GM08714 (cell line): ENCODE results near the gene PODXL.
"Not testable (repeated sequence)": the region's sequence is repeated elsewhere in the genome, so short reads cannot be mapped to it uniquely, and the experiment has no call there.

Experiments used
- H3K4me3 ChIP-seq: fragments of 200-500 bp; sonication (Bioruptor generic); 2 replicates; pipeline ENCODE4 v1.5.1; 2014; ENCODE audit warnings: mild to moderate bottlenecking, low read length, inconsistent platforms
- ZNF274 ChIP-seq: IDR thresholded peaks from 2 replicates; pipeline ENCODE4 v1.6.1; 2012; ENCODE audit warnings: mild to moderate bottlenecking, low read depth, low read length

The PODXL gene

DNA sequence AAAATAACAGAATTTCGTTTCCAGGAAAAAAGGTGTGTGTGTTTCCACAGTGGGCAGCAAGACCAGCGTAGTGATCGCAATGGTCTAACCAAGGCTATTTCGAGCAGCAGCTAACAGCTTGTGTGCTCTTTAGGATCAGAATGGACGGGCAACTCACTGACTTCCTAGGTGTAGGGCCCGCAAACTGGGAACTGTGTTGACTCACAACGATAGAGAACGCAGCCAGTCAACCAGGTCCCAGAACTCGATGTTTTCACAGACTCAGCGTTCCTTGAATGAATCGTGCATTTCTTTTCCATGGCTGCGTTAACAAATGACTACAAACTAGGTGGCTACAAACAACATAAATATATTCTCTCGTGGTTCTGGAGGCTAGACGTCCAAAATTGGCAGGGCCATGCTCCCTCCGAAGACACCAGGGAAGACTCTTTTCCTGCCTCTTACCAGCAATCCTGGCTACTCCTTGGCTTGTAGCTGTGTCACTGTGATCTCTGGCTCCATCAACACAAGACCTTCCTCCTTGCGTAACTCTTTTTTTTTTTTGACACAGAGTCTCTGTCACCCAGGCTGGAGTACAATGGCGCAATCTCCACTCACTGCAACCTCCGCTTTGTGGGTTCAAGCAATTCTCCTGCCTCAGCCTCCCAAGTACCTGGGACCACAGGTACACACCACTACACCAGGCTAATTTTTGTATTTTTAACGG is 39.1 kb downstream of the PODXL start:
- no peak overlapping the region for H3K4me3 ChIP-seq
- no peak for TF ChIP-seq ZNF274

DNA sequence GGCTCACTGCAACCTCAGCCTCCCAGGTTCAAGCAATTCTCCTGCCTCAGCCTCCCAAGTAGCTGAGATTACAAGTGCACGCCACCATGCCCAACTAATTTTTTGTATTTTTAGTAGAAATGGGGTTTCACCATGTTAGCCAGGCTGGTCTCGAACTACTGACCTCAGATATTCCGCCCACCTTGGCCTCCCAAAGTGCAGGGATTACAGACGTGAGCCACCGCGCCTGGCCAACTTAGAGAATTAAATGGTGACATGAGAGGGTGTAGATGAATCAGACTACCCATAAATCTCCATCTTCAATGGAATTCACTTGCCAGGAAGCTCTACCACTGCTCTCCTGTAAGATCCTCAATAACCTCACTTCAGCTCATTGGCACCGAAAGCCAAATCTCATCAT is 41.0 kb downstream of the PODXL start:
- H3K4me3 ChIP-seq = not testable (repeated sequence)

DNA sequence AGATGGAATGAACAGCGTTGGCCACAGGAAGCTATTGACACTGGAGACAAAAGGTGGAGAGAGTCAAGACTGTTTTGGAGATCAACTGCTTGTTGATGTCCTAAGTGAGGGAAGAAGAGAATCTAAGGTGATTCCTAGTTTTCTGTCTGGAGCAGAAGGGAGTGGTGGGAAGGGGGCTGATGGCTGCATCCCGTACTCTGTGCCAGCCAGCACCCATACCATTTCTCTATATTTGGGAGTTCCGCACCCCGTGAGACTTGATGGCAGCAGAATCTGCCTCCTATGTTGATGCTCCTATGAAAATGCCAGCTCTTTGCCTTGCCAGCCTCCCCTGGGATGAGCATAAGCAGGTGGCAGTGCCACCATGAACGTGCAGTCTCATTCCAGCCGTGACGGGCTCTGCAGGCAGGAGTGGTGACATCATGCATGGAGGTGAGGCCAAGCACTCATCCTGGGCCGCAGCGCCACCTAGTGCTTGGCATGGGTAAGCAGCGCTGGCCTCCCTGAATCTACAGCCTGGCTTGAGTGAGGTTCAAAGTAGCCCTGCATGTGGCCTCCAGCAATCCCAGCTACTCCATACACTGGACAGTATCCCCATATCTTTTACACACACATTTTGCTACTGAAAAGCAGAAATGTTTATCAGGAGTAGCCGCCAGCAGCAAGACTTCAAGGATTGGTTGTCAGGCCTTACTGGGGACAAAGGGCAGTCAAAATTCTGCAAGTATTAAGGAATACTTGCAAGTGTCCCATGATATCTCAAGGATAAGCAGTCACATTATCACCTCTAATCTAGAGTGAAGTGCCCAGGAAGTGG is 43.0 kb downstream of the PODXL start:
- no peak overlapping the region for H3K4me3 ChIP-seq
- TF ChIP-seq ZNF274 = no peak

DNA sequence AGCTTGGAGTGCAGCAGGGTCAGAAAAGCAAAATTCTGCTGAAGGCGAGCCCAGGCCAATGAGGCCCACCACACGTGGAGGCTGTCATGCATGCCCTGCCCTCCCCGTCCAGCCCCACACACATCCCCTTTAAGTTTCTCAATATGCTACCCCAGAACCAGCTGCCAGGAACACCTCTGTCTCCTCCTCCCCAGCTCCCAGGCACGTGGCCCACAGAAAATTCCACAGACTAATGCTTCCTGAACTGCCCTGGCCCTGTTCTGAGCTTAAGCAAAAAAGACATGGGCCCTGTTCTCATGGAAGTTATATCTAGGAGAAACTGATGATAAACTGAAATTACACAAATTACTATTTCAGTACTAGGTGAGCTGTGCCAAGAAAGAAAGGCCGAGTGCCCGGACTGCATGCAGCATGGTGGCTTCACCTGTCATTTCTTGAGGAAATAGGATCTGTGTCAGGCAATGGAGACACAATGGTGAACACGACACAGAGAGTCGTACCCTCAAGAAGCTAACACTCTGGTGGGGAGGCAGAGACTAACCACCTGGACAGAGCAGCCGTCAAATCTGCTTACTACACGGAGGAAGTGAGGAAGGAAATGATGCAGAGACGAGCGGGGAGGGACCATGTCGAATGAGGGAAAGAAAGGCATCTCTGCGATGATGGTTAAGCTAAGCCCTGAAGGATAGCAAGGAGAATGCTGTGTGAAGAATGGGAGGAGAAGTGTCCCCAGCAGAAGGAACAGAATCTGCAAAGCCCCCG is 44.5 kb downstream of the PODXL start:
- no peak for TF ChIP-seq ZNF274
- no peak overlapping the region for H3K4me3 ChIP-seq

GRCh38 chr7:131511071-131511470 is 45.4 kb downstream of the PODXL start:
- no peak for TF ChIP-seq ZNF274
- no peak overlapping the region for H3K4me3 ChIP-seq

DNA sequence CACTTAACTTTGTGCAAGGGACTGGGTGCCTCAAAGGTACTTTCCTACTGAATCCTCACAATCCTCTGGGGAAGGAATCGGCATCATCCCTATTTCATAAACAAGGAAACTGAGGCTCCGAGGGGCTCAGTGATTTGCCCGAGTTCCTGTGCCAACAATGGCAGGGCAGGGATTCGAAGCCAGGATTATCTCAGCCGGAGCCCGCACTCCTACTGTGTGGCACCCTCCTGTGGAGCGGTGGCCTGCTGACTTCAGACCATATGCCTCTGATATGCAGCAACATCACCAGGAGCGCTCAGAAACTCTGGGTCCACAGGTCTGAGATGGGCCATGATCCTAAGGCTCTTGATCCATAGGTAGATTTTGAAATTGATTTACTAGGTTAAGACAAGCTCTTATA is 46.6 kb downstream of the PODXL start:
- H3K4me3 ChIP-seq = no peak overlapping the region
- no peak for TF ChIP-seq ZNF274

DNA sequence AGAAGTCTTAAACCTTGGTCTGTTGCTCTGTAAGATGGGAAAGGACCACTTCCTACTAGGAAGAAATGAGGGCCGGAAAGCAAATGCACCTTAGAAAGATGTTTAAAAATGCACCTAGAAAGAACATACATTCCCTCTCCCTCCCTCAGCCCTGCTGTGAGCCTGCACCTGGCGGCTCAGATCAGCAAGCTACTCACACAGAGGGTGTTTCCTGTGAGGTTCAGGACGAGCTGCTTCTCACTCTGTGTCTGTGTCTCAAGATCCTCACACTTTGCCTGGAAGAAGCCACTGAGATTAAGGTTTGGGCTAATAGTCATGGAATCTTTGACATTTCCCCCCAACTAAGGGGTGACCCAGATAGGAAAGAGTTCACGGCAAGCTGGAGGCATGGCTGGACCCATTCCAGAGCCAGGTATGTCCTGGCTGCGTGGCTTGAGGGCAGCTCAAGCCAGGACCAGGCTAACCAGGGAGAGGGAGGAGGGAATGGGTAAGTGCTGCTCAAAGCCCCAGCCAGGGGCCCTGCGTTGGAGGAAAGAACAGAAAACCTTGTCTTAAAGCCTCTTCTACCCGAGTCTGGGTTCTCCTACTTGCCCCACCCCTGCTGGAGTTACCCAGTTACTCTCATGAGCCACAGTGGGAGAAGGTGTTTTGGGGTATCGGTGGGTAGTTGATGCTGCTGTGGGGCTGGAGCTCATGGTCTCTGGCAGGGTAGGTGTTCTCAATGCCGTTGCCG is 47.5 kb downstream of the PODXL start:
- H3K4me3 ChIP-seq = no peak overlapping the region
- no peak for TF ChIP-seq ZNF274

DNA sequence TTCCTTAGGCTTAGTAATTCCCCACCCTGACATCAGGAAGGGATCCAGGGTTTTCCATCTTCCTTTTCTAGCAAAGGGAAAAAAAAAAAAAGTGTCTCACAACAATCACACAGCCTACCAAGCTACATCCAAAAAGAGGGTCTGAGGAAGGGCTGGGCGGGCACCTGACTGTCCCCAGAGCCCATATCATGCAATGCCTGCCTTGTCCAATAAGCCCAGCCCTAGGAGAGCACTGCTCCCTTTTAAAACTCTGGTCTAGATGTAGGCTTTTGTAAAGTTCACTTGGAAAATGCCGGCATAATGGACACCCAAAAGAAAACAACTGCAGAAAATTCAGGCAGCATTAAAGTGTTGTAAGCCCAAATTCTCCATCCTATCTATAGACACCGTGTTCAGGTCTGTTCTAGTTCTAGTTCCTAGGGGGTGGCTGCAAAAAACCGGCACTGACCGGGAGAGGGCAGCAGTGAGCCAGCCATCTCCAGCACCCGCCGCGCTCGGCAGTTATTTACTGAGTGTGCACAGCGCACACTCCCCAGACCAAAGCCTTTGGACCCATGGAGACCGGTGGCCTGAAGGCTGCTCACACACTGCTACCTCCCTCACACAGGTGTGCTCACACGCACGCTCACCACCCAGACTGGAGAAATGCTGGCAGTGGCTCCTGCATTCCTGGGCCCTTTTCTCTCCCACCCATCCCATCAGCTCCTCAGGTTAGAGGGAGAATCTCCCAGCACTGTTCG is 48.7 kb downstream of the PODXL start:
- TF ChIP-seq ZNF274 = no peak
- no peak overlapping the region for H3K4me3 ChIP-seq

DNA sequence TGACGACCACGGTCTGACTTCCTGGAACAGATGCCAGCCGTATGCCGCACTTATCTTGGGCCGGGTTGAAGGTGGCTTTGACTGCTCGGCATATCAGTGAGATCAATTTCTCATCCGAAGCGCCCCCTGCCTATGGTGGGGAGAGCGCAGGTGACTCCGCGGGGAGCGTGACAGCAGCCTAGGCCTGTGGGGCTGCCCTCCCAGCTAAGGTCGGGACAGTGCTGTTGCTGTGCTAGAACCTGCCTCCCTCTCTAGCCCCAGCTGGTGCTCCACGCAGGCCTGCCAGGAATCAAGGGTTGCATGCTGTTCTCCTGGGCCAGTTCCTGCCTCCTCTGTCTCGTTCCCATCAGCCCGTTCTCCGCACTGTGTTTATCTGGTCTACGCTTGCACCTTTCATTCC is 49.8 kb downstream of the PODXL start:
- TF ChIP-seq ZNF274 = no peak
- no peak overlapping the region for H3K4me3 ChIP-seq

GRCh38 chr7:131505636-131506557 is 50.5 kb downstream of the PODXL start:
- no peak for TF ChIP-seq ZNF274
- no peak overlapping the region for H3K4me3 ChIP-seq

GRCh38 chr7:131505037-131505620 is 51.3 kb downstream of the PODXL start:
- not testable (repeated sequence) for H3K4me3 ChIP-seq

DNA sequence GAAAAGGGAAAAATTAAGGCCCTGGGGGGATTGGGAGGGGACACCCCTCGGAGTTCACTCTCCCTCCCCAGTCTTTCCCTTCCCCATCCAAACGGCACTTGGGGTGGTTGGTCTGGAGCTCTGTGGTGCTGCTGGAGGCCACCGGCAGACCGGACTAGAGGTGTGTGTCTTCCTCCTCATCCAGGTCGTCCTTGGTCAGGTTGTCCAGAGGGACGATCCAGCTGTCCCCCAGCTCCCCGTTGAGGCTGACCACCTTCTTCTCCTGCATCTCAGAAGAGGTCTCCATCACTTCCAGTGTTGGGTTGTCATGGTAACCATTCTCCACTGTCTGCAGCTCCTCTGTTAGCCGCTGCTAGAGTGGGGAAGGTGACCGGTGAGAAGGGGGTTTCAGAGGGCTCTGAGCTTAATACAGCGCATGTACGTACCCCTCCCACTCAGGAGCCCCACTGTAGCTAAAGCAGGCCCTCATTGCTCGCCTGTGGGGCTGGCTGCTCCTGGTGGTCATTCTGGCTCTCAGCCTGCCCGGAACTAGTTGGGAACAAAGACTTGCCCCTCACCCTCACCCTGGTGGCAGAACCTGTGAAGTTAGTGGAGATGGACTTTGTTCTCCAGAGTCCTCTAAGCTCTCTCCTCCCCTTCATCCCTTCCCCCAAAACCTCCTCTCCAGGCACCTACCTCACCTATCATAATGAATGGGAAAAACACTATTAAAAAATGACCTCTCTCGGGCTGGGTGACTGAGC is 52.1 kb downstream of the PODXL start:
- H3K4me3 ChIP-seq = no peak overlapping the region
- no peak for TF ChIP-seq ZNF274
